HepG2 (cell line): ENCODE data around the gene ZFAND6. TPM values are rescaled to one million over a fixed set of nuclear protein-coding genes. Genes with fewer than 3 reads are reported as not detected.

Source experiments
- AFF4 ChIP-seq: sonication (generic); formaldehyde crosslinking; IDR thresholded peaks from 2 replicates; pipeline ENCODE4 v1.4.0; 2020; ENCODE audit warnings: missing genetic modification reagents
- CENPBD1 ChIP-seq: sonication (generic); formaldehyde crosslinking; IDR thresholded peaks from 2 replicates; pipeline ENCODE4 v1.8.0; 2022; ENCODE audit warnings: missing genetic modification reagents, low read depth, mild to moderate bottlenecking, borderline replicate concordance
- GATAD2A ChIP-seq: IDR thresholded peaks from 2 replicates; pipeline ENCODE4 v1.6.1; 2016
- KLF13 ChIP-seq: sonication (generic); formaldehyde crosslinking; IDR thresholded peaks from 2 replicates; pipeline ENCODE4 v1.4.0; 2020; ENCODE audit warnings: mild to moderate bottlenecking, missing genetic modification reagents
- MAZ ChIP-seq, 2 experiments: sonication (generic) in 1 of 2; formaldehyde crosslinking in 1 of 2; IDR thresholded peaks; 2 replicates each; pipeline versions ENCODE4 v1.5.0 to v1.6.1; 2012 to 2020; ENCODE audit warnings: low read depth in 2 of 2, mild to moderate bottlenecking in 2 of 2, borderline replicate concordance in 1 of 2, improper control_type of control experiment in 1 of 2, low read length in 1 of 2, missing genetic modification reagents in 1 of 2, moderate library complexity in 1 of 2
- NAIF1 ChIP-seq: sonication (generic); formaldehyde crosslinking; IDR thresholded peaks from 2 replicates; pipeline ENCODE4 v1.5.0; 2020; ENCODE audit warnings: mild to moderate bottlenecking, missing genetic modification reagents, borderline replicate concordance
- PHF5A ChIP-seq: IDR thresholded peaks from one replicate; pipeline ENCODE4 v1.6.1; 2018; ENCODE audit warnings: low read depth, missing genetic modification reagents; ENCODE audit not compliant: unreplicated experiment
- PRDM15 ChIP-seq: sonication (generic); formaldehyde crosslinking; IDR thresholded peaks from 2 replicates; pipeline ENCODE4 v1.4.0; 2020; ENCODE audit warnings: missing genetic modification reagents
- SMARCE1 ChIP-seq: fragments of 450-650 bp; IDR thresholded peaks from 2 replicates; pipeline ENCODE4 v1.6.1; 2017; ENCODE audit warnings: borderline replicate concordance
- SP140L ChIP-seq: sonication (generic); formaldehyde crosslinking; IDR thresholded peaks from 2 replicates; pipeline ENCODE4 v1.4.0; 2020; ENCODE audit warnings: missing genetic modification reagents, borderline replicate concordance
- ZNF281 ChIP-seq: sonication (generic); formaldehyde crosslinking; IDR thresholded peaks from 2 replicates; pipeline ENCODE4 v1.4.0; 2020; ENCODE audit warnings: missing genetic modification reagents, borderline replicate concordance
- ZNF354B ChIP-seq: sonication (generic); formaldehyde crosslinking; IDR thresholded peaks from 2 replicates; pipeline ENCODE4 v1.8.0; 2022; ENCODE audit warnings: mild to moderate bottlenecking, missing genetic modification reagents
- ZNF513 ChIP-seq: sonication (generic); formaldehyde crosslinking; conservative IDR thresholded peaks from 2 replicates; pipeline ENCODE4 v1.5.0; 2020; ENCODE audit warnings: missing genetic modification reagents
- ZNF577 ChIP-seq: sonication (generic); formaldehyde crosslinking; IDR thresholded peaks from 2 replicates; pipeline ENCODE4 v1.4.0; 2020; ENCODE audit warnings: mild to moderate bottlenecking, low read depth, missing genetic modification reagents, borderline replicate concordance
- ZNF792 ChIP-seq: IDR thresholded peaks from 2 replicates; pipeline ENCODE4 v1.6.1; 2016
- ZNF839 ChIP-seq: sonication (generic); formaldehyde crosslinking; IDR thresholded peaks from 2 replicates; pipeline ENCODE4 v1.4.0; 2020; ENCODE audit warnings: missing genetic modification reagents, mild to moderate bottlenecking, borderline replicate concordance
- polyA plus RNA-seq, 8 experiments: library from polyadenylated mRNA; depleted of rRNA in 3 of 8; stranded (reverse) in 7 of 8; unstranded in 1 of 8; fragments of >200 nt; fragmentation: Illumina TruSeq in 4 of 8; extraction: Trizol in 4 of 8; gene quantifications; 2 replicates each; pipeline versions ENCODE4 v1.2.1 to v1.2.3, GENCODE V29; 2011 to 2016; ENCODE audit warnings: low read depth in 4 of 8, missing spikeins in 1 of 8, mixed read lengths in 1 of 8; ENCODE audit not compliant: insufficient read depth in 1 of 8
- total RNA-seq, 5 experiments: library from RNA; depleted of rRNA; stranded (reverse); fragments of >200 nt; fragmentation: Illumina TruSeq; extraction: Trizol; gene quantifications; 2 replicates each; pipeline ENCODE4 v1.2.3, GENCODE V29; 2016; ENCODE audit warnings: low read depth in 1 of 5

Gene ZFAND6
- total and polyA plus RNA-seq, 2 of the 13 experiments (the other 11 are each of a cell fraction or from before 2014, with no cell fraction given) = 84.2 to 115 TPM

- TF ChIP-seq KLF13 (no peak), ZNF577 (CRISPR knock-in tag) (no peak), CENPBD1 (no peak), AFF4 (CRISPR knock-in tag) (no peak), MAZ (IDR thresholded peaks at IDR 0.05; ENCODE audit: borderline replicate concordance, low read depth, low read length) (no peak), MAZ (CRISPR knock-in tag; IDR thresholded peaks at IDR 0.05; ENCODE audit: low read depth) (peak; percentile 70; the same call in 1 of the 2 replicates), SP140L (no peak), ZNF354B (CRISPR knock-in tag) (no peak), SMARCE1 (no peak), PRDM15 (CRISPR knock-in tag) (no peak), ZNF839 (CRISPR knock-in tag) (no peak), ZNF281 (CRISPR knock-in tag) (peak; percentile 84), NAIF1 (CRISPR knock-in tag) (no peak), ZNF513 (CRISPR knock-in tag) (no peak), PHF5A (no peak), GATAD2A (no peak), ZNF792 (CRISPR knock-in tag) (no peak)
These were observed 395 bp downstream of the ZFAND6 start (continued) for GRCh38 chr15:80059786-80060355.
